Breast epithelium (tissue), 4 donors: ENCODE measurements around the gene TMEM145. TPM values are rescaled to one million over a fixed set of nuclear protein-coding genes. Genes with fewer than 3 reads are reported as not detected.

Source experiments
- DNase-seq, 2 donors: peaks; one replicate each; pipeline ENCODE4 v3.0.0-alpha.2; 2019; ENCODE audit warnings: low spot score in 2 of 2
- H3K27ac ChIP-seq, 2 donors: fragments of 200-600 bp; sonication (generic) in 1 of 2; one replicate each; pipeline ENCODE4 v1.5.1; 2016 to 2019; ENCODE audit warnings: mild to moderate bottlenecking in 1 of 2
- H3K27me3 ChIP-seq, 2 donors: fragments of 200-600 bp; sonication (generic) in 1 of 2; one replicate each; pipeline versions ENCODE4 v1.5.1 to v1.6.0; 2017 to 2019; ENCODE audit warnings: control low read depth in 1 of 2, mild to moderate bottlenecking in 1 of 2
- H3K36me3 ChIP-seq: fragments of 200-600 bp; one replicate; pipeline ENCODE4 v1.5.1; 2019
- H3K4me1 ChIP-seq, 2 donors: fragments of 200-600 bp; sonication (generic); one replicate each; pipeline ENCODE4 v1.5.1; 2016 to 2019; ENCODE audit warnings: control low read depth in 1 of 2
- H3K4me3 ChIP-seq, 3 donors: fragments of 200-600 bp; sonication (generic); 1 replicate in 2 of 3; 2 replicates in 1 of 3; pipeline ENCODE4 v1.5.1; 2016 to 2019; ENCODE audit warnings: mild to moderate bottlenecking in 3 of 3, moderate library complexity in 2 of 3
- H3K9me3 ChIP-seq, 2 donors: fragments of 200-600 bp; sonication (generic) in 1 of 2; one replicate each; pipeline ENCODE4 v1.5.1; 2016 to 2019; ENCODE audit warnings: control low read depth in 1 of 2
- POLR2A ChIP-seq: fragments of 450-650 bp; IDR thresholded peaks from one replicate; pipeline ENCODE4 v1.6.1; 2016; ENCODE audit warnings: antibody characterized with exemption, mild to moderate bottlenecking, moderate library complexity
- POLR2AphosphoS5 ChIP-seq, 3 donors: sonication (generic); formaldehyde crosslinking; IDR thresholded peaks; one replicate each; pipeline ENCODE4 v1.6.1; 2017; ENCODE audit warnings: antibody characterized with exemption in 3 of 3
- intact Hi-C: fragments of 100-400 bp; cut with DNase I; formaldehyde crosslinking; loops from one replicate; pipeline ENCODE4 v1.15.1; 2023; ENCODE audit warnings: low total_unique reads
- total RNA-seq, 3 donors: library from RNA; depleted of rRNA; stranded (reverse); fragments of >200 nt; gene quantifications; one replicate each; pipeline ENCODE4 v1.1.0, GENCODE V29; 2016
- TF ChIP-seq, protein P1 (sequence below), 3 donors: fragments of 450-650 bp; IDR thresholded peaks; one replicate each; pipeline ENCODE4 v1.5.1; 2016 to 2017; ENCODE audit warnings: antibody characterized with exemption in 3 of 3, mild to moderate bottlenecking in 3 of 3, moderate library complexity in 3 of 3

Gene TMEM145
- total RNA-seq, 3 donors from 2014 or later: 0.33 to 0.59 TPM; not detected in 1

DNA sequence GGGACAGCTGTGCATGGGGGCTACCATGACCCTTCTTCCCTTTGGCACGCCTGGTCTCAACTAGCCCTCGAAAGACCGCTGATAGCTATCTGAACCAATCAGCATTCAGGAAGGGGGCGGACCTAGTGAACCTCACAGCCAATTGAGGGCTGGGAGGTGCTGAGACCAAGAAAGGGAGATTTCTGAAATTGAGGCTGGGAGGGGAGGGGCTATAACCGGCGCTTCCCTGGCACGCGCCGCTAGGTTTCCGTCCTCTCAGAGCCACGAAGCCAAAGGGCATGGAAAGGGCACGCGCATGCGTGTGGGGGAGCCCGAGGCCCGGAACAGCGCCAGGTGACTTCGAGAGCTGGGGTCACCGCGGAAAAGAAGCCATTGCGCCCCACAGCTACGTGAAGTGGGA lies 6.5 kb upstream of the TMEM145 start:
- no peak for DNase-seq
- intact Hi-C loops: no loop called here
- H3K27ac ChIP-seq: no peak overlapping the region
- no peak overlapping the region for H3K4me3 ChIP-seq
- no peaks in the 10 kb centered on the region for H3K9me3 ChIP-seq
- peaks cover 3 to 6% of the 10 kb centered on the region in 2 donors for H3K4me1 ChIP-seq
- H3K27me3 ChIP-seq: no peaks in the 10 kb centered on the region
- no peaks in the 10 kb centered on the region for H3K36me3 ChIP-seq
- TF ChIP-seq, protein P1, sequence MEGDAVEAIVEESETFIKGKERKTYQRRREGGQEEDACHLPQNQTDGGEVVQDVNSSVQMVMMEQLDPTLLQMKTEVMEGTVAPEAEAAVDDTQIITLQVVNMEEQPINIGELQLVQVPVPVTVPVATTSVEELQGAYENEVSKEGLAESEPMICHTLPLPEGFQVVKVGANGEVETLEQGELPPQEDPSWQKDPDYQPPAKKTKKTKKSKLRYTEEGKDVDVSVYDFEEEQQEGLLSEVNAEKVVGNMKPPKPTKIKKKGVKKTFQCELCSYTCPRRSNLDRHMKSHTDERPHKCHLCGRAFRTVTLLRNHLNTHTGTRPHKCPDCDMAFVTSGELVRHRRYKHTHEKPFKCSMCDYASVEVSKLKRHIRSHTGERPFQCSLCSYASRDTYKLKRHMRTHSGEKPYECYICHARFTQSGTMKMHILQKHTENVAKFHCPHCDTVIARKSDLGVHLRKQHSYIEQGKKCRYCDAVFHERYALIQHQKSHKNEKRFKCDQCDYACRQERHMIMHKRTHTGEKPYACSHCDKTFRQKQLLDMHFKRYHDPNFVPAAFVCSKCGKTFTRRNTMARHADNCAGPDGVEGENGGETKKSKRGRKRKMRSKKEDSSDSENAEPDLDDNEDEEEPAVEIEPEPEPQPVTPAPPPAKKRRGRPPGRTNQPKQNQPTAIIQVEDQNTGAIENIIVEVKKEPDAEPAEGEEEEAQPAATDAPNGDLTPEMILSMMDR (IDR thresholded peaks at IDR 0.05): no peak
- TF ChIP-seq POLR2A: no peak
- no peak for TF ChIP-seq POLR2AphosphoS5 (IDR thresholded peaks at IDR 0.05)

DNA sequence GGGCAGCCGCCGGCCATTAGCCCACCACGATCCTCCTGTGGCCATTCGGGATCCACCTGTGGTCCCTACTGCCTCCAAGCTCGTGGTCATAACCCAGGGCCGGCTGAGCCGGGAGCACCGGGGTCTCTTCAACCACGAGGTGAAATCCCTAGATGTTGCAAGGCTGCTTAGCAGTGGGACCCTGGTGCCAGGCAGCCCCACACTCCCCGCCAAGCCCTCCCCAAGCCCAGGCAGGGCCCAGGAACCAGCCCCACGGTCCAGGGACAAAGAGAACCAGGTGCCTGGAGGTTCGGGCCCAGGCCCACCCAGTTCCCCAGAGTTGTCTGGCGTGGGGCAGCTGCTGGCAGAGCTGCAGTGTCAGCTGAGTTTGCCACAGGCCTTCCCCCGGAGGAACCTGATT lies 3.4 kb upstream of the TMEM145 start:
- intact Hi-C loops: no loop called here
- Histone ChIP-seq H3K4me1 (no peaks in the 10 kb centered on the region), H3K27ac (no peak overlapping the region), H3K4me3 (no peak overlapping the region), H3K9me3 (no peaks in the 10 kb centered on the region), H3K27me3 (no peaks in the 10 kb centered on the region), H3K36me3 (no peaks in the 10 kb centered on the region)
- DNase-seq: no peak
- TF ChIP-seq POLR2AphosphoS5 (IDR thresholded peaks at IDR 0.05) (no peak), POLR2A (no peak)
- TF ChIP-seq, protein P1 (IDR thresholded peaks at IDR 0.05): no peak

DNA sequence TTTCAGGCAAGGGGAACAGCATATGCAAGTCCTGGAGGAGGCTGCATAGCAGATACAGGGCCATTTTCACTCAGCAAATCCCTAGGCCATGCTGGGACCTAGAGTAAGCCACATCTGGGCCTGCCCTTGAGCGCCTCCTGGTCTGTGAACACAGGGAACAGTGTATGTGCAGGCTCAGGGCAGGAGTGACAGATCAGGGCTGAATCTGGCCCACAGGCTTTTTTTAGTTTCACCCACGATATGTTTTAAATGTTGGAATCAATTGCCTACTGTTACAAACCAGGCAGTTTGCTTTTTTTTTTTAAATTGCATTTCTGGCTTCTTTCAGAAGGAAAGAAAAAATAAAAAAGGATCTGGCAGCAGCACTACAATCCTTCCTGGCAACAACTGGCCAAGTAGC lies 1.5 kb upstream of the TMEM145 start:
- Histone ChIP-seq H3K27ac (no peak overlapping the region), H3K9me3 (no peaks in the 10 kb centered on the region), H3K4me3 (no peak overlapping the region), H3K36me3 (no peaks in the 10 kb centered on the region), H3K27me3 (no peaks in the 10 kb centered on the region), H3K4me1 (no peaks in the 10 kb centered on the region)
- TF ChIP-seq POLR2AphosphoS5 (IDR thresholded peaks at IDR 0.05) (no peak), POLR2A (no peak)
- TF ChIP-seq, protein P1 (IDR thresholded peaks at IDR 0.05): no peak
- intact Hi-C loops: loop anchor here (2.0 kb wide), 1 partner anchor 65 kb away; no protein-coding TSS in a partner anchor
- DNase-seq: no peak

DNA sequence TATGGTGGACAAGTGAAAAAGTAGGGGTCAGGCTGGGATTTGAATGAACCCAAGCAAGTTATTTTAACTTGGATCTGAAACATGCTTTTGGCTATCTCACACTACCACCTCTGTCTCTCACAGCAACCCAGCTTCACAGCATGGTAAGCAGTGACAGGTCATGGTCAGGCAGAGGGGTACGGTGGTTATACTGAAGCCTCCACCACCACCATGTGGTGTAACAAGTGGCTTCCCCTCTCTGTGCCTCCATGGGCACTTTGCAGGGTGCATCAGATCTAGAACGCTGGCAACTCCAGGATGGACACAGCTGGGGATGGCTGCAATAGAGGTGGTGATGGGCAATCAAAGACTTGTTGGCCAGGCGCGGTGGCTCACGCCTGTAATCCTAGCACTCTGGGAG lies 739 bp upstream of the TMEM145 start:
- intact Hi-C loops: loop anchor here (2.0 kb wide), 1 partner anchor 64 kb away; no protein-coding TSS in a partner anchor
- TF ChIP-seq POLR2AphosphoS5 (IDR thresholded peaks at IDR 0.05): no peak
- TF ChIP-seq, protein P1 (IDR thresholded peaks at IDR 0.05): no peak
- H3K4me1 ChIP-seq: no peaks in the 10 kb centered on the region
- no peaks in the 10 kb centered on the region for H3K9me3 ChIP-seq
- DNase-seq: no peak
- no peak overlapping the region for H3K27ac ChIP-seq
- no peak overlapping the region for H3K4me3 ChIP-seq
- no peaks in the 10 kb centered on the region for H3K36me3 ChIP-seq
- no peaks in the 10 kb centered on the region for H3K27me3 ChIP-seq

DNA sequence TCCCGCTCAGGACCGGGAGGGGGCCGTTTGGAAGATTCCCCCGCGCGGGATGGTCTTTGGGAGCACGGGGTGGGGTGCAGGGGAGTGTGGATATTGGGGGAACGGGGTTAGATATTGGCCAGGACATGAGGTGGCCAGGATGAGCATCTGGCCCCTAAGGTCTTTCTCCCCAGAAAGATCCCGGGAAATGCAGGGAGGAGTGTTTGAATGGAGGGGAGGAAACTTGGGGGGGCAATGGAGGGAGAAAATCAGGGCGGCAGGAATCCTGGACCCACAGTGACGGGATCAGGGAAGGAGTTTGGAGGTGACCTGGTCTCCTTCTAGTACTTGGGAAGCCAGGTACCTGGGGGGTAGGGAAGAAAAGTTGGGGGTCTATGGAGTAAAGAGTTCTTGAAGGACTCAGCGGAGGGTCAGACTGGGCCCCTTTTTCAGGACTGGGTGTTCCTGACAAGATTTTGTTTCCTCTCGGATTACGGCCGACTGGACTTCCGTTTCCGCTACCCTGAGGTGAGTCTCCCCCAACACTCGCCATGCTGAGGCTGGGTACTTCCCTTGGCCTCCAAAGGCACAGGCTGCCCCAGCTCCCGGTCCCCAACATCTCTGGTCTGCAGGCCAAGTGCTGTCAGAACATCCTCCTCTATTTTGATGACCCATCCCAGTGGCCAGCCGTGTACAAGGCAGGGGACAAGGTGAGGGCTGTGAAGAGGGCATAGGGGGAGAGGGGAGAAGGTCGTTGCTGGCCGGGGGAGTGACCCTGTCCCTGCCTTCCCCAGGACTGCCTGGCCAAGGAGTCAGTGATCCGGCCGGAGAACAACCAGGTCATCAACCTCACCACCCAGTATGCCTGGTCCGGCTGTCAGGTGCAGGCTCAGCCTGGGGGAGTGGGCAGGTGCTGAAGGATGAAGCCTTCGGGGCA lies 989 bp downstream of the TMEM145 start:
- peak overlapping the region in 2 of 3 donors; percentile 55 to 64 for H3K4me3 ChIP-seq
- TF ChIP-seq, protein P1 (IDR thresholded peaks at IDR 0.05): peak in 1 of 3 donors; percentile 3
- TF ChIP-seq POLR2AphosphoS5 (IDR thresholded peaks at IDR 0.05): no peak
- intact Hi-C loops: loop anchor here (2.0 kb wide), 1 partner anchor 63 kb away; no protein-coding TSS in a partner anchor

More for the DNA sequence above, 989 bp downstream of the TMEM145 start:
- H3K4me1 ChIP-seq: no peaks in the 10 kb centered on the region
- no peaks in the 10 kb centered on the region for H3K27me3 ChIP-seq
- H3K9me3 ChIP-seq: no peaks in the 10 kb centered on the region
- no peak for DNase-seq
- no peak overlapping the region for H3K27ac ChIP-seq
- no peaks in the 10 kb centered on the region for H3K36me3 ChIP-seq
